WERI-Rb-1 (cell line): ENCODE results near the gene STARD9.

Source experiments
- DNase-seq: peaks from one replicate; pipeline ENCODE4 v3.0.0-alpha.2; 2020
- H3K27ac ChIP-seq: fragments of 250-450 bp; sonication (Bioruptor Pico); 2 replicates; pipeline ENCODE4 v1.5.1; 2020; ENCODE audit warnings: mild to moderate bottlenecking, moderate library complexity
- H3K27me3 ChIP-seq: fragments of 250-450 bp; sonication (Bioruptor Pico); 2 replicates; pipeline ENCODE4 v1.5.1; 2021; ENCODE audit warnings: mild to moderate bottlenecking, low read depth, moderate library complexity; ENCODE audit not compliant: insufficient read depth, severe bottlenecking
- H3K36me3 ChIP-seq: fragments of 250-450 bp; sonication (Bioruptor Pico); 2 replicates; pipeline ENCODE4 v1.5.1; 2020; ENCODE audit warnings: mild to moderate bottlenecking, moderate library complexity
- H3K4me3 ChIP-seq: 2 replicates; pipeline ENCODE4 v1.5.1; 2011; ENCODE audit warnings: low read depth, mild to moderate bottlenecking, control low read depth, low read length
- H3K9me3 ChIP-seq: fragments of 250-450 bp; sonication (Bioruptor Pico); 2 replicates; pipeline ENCODE4 v1.5.1; 2021; ENCODE audit warnings: mild to moderate bottlenecking, moderate library complexity; ENCODE audit not compliant: severe bottlenecking
- TF ChIP-seq, protein P1 (sequence below): IDR thresholded peaks from 2 replicates; pipeline ENCODE4 v1.5.1; 2011; ENCODE audit warnings: low read depth, mild to moderate bottlenecking, control low read depth, inconsistent platforms, low read length

STARD9 gene

DNA sequence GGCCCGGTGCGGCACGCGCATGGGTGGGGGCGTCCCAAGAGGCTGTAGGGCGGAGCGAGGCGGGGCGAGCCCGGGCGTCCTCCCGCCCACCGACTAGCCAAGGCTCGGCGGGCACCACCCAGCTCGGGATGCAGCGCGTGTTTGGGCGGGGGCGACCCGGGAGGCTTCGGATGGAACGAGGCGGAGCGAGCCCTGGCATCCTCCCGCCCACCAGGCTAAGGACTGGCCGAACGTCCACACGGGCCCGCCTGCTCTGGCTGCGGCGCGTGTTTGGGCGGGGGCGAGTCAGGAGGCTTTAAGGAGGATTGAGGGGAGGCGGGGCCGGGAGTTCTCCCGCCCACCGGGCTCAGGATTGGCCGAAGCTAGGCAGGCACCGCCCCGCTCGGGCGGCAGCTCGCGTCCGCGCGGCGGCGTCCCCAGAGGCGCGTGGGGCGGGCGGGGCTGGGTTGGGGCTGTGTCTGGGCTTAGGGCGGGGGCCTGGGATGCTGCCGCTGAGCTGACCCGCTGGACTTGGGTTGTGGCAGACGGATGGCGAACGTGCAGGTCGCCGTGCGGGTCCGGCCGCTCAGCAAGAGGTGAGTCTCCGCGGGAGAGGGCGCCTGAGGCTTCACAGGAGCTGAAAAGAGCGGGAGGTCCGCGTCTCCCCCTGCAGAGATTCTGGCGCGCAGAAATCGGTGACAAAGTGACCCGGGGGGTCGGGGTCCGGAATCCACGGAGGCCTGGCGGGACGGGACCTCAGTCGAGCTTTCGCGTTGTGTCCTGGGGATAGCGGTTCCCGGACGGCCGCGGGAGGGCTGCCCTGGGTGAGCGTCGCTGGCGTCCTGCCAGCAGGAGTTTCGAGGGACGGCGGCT lies at the start of gene STARD9:
TSS of gene STARD9 (plus strand) at position 419 of the 852 bp plus-strand sequence. CDS start at position 529, 110 bp downstream.
- TF ChIP-seq, protein P1, sequence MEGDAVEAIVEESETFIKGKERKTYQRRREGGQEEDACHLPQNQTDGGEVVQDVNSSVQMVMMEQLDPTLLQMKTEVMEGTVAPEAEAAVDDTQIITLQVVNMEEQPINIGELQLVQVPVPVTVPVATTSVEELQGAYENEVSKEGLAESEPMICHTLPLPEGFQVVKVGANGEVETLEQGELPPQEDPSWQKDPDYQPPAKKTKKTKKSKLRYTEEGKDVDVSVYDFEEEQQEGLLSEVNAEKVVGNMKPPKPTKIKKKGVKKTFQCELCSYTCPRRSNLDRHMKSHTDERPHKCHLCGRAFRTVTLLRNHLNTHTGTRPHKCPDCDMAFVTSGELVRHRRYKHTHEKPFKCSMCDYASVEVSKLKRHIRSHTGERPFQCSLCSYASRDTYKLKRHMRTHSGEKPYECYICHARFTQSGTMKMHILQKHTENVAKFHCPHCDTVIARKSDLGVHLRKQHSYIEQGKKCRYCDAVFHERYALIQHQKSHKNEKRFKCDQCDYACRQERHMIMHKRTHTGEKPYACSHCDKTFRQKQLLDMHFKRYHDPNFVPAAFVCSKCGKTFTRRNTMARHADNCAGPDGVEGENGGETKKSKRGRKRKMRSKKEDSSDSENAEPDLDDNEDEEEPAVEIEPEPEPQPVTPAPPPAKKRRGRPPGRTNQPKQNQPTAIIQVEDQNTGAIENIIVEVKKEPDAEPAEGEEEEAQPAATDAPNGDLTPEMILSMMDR = no peak
- peaks cover 5% of the 10 kb centered on the region; the same call in 1 of the 2 replicates for H3K36me3 ChIP-seq
- DNase-seq = peak; percentile 99
- H3K27ac ChIP-seq = peak within 1 kb of the TSS; percentile 83
- no peaks in the 10 kb centered on the region for H3K27me3 ChIP-seq
- H3K9me3 ChIP-seq = no peaks in the 10 kb centered on the region
- H3K4me3 ChIP-seq = peak within 1 kb of the TSS; percentile 93

DNA sequence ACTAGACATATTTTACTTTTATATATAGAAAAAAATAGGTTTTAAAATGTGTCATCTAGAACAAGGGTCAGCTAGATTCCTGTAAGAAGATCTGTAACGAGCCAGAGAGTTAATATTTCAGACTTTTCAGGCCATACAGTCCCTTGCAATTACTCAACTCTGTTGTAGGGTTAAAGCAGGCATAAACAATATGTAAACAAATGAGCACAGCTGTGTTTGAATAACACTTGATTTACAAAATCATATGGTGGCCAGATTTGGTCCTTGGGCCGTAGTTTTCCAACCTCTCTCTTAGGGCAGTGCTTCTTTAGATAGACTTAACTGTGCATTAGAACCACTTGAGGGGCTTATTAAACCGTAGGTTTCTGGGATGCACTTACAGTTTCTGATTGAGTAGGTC lies 46.4 kb upstream of the STARD9 start:
- Histone ChIP-seq H3K27ac (no peak overlapping the region), H3K4me3 (no peak overlapping the region), H3K9me3 (no peaks in the 10 kb centered on the region), H3K36me3 (peaks cover 10% of the 10 kb centered on the region), H3K27me3 (no peaks in the 10 kb centered on the region)
- TF ChIP-seq, protein P1 = no peak
- no peak for DNase-seq

DNA sequence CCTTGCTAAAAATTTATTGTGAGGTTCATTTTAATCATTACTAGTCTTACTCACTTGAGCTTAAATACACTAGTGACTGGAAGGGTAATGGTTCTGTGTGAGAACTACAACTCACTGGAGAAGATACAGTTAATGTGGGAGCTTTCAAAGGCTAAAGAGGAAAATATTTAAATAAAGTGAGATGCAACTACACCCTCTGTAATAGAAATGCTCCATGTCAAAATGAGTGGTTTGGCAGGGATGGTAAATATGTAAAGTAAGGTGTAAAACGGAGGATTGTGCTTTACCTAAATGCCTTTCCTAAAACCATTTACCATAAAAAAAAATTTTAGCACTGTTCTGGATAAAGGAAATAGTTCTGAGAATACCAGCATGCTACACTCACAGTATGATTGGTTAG lies 42.2 kb upstream of the STARD9 start:
- peaks cover 25% of the 10 kb centered on the region for H3K36me3 ChIP-seq
- H3K27me3 ChIP-seq = no peaks in the 10 kb centered on the region
- TF ChIP-seq, protein P1 = no peak
- H3K27ac ChIP-seq = no peak overlapping the region
- no peaks in the 10 kb centered on the region for H3K9me3 ChIP-seq
- no peak overlapping the region for H3K4me3 ChIP-seq
- no peak for DNase-seq

DNA sequence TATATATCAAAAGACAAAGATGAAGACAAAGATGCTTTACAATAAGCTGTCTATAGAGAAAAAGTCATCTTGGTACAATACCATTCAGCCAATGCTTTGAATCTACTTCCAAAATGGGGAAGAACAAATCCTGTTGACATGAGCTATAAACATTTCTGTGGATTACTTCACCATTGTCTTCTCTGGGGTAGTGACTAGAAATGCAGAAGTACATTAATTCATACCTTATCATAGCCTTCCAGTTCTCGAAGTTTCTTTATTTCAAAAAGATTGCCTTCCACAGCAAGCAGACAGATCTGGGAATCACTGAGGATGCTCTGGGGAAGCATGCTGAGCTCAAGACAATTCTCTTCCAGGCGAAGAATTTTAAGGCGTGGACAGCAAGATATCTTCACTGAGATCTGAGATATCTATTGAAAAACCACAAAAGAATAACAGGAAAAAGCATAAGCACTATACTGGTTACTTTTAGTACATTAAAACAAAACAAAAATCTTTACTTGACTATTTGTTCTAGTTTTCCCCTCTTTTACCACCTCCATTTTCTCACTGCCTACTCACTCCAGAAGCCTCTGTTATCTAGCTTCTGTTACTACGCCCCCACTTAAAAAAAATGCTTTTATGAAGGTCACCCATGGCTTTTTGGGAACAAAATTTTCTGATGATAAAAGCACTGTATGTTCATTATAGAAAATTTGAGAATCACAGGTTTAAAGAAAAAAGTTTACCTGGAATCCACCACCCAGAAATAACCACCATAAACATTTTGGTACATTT lies 30.4 kb upstream of the STARD9 start:
- no peaks in the 10 kb centered on the region for H3K27me3 ChIP-seq
- H3K4me3 ChIP-seq = no peak overlapping the region
- no peak for DNase-seq
- TF ChIP-seq, protein P1 = no peak
- H3K9me3 ChIP-seq = no peaks in the 10 kb centered on the region
- peaks cover 52% of the 10 kb centered on the region for H3K36me3 ChIP-seq
- no peak overlapping the region for H3K27ac ChIP-seq

DNA sequence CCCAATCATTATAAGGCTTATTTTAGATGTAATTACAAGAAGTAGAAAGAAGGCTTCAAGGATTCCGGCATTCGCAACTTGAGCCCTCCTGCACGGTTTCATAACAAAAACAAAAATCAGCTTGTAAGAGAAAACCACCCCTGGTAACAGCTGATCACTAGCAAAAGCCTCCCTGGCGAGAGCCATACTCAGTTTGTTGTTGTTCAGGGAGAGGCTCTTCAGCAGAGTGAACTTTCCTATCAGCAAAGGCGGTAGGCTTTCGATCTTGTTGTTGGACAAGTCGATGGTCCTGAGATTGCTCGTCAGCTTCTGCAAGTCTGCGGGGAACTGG lies 27.5 kb upstream of the STARD9 start:
- Histone ChIP-seq H3K27me3 (no peaks in the 10 kb centered on the region), H3K4me3 (peak overlapping the region; percentile 99), H3K36me3 (peaks cover 43% of the 10 kb centered on the region), H3K27ac (peak overlapping the region; percentile 95), H3K9me3 (no peaks in the 10 kb centered on the region)
- DNase-seq = no peak
- TF ChIP-seq, protein P1 = no peak
